ENCODE measurements around the gene KCNK5.

GRCh38 chr6:39167321-39167720, 62.0 kb downstream of the KCNK5 start:
- TF ChIP-seq POLR2A (IDR thresholded peaks at IDR 0.05) (no peak), CTCF (IDR thresholded peaks at IDR 0.05) (no peak)
